ENCODE measurements around the gene OXER1.

DNA sequence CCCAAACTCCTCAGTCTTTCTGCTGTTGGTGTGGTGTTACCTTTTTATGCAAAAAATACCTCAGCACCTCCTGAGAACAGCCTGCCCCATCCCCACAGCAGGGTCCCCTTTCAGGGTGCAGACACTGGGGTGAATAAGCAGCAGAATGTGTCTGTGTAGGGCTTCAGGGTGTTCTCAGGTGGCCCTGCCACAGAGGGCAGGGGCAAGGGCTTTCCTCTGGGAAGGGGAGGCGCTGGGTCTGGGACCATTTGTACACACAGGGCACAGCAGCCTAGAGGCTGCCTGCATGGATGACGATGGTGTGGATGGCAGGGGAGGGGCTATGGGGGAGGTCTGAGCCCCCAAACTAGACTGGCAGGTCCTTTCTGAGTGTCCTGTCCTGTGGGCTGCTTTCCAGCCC is 25.8 kb upstream of the OXER1 start:
- TF ChIP-seq, protein P1, sequence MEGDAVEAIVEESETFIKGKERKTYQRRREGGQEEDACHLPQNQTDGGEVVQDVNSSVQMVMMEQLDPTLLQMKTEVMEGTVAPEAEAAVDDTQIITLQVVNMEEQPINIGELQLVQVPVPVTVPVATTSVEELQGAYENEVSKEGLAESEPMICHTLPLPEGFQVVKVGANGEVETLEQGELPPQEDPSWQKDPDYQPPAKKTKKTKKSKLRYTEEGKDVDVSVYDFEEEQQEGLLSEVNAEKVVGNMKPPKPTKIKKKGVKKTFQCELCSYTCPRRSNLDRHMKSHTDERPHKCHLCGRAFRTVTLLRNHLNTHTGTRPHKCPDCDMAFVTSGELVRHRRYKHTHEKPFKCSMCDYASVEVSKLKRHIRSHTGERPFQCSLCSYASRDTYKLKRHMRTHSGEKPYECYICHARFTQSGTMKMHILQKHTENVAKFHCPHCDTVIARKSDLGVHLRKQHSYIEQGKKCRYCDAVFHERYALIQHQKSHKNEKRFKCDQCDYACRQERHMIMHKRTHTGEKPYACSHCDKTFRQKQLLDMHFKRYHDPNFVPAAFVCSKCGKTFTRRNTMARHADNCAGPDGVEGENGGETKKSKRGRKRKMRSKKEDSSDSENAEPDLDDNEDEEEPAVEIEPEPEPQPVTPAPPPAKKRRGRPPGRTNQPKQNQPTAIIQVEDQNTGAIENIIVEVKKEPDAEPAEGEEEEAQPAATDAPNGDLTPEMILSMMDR (IDR thresholded peaks at IDR 0.05): no peak
- TF ChIP-seq POLR2A (IDR thresholded peaks at IDR 0.05): no peak
- TF ChIP-seq EP300 (IDR thresholded peaks at IDR 0.05): no peak
